Immature natural killer cell (primary cell): ENCODE data around the gene SPON1. TPM values are rescaled to one million over a fixed set of nuclear protein-coding genes. Genes with fewer than 3 reads are reported as not detected.
A peak's percentile ranks its signal among the peaks of the same experiment; 100 is the strongest.

ENCODE experiments used
- DNase-seq, 3 donors: peaks; one replicate each; pipeline ENCODE4 v3.0.0; 2022; ENCODE audit warnings: mixed read lengths in 1 of 3
- H3K27ac Mint-ChIP-seq, 6 donors: one replicate each; pipeline ENCODE4 v1.8.0; 2020; ENCODE audit warnings: mixed read lengths in 6 of 6, mild to moderate bottlenecking in 5 of 6, inconsistent platforms in 4 of 6, moderate library complexity in 3 of 6
- H3K27me3 Mint-ChIP-seq, 3 donors: one replicate each; pipeline ENCODE4 v1.8.0; 2020 to 2021; ENCODE audit warnings: low read depth in 3 of 3, mild to moderate bottlenecking in 3 of 3, mixed read lengths in 3 of 3, moderate library complexity in 3 of 3, inconsistent platforms in 1 of 3
- H3K36me3 Mint-ChIP-seq, 3 donors: one replicate each; pipeline ENCODE4 v1.8.0; 2020; ENCODE audit warnings: mixed read lengths in 3 of 3, inconsistent platforms in 2 of 3, mild to moderate bottlenecking in 2 of 3
- H3K4me1 Mint-ChIP-seq, 2 donors: one replicate each; pipeline ENCODE4 v1.8.0; 2020; ENCODE audit warnings: inconsistent platforms in 2 of 2, mild to moderate bottlenecking in 2 of 2, mixed read lengths in 2 of 2, moderate library complexity in 1 of 2
- H3K4me3 Mint-ChIP-seq, 5 donors: one replicate each; pipeline ENCODE4 v1.8.0; 2020; ENCODE audit warnings: mild to moderate bottlenecking in 5 of 5, mixed read lengths in 5 of 5, inconsistent platforms in 3 of 5, moderate library complexity in 3 of 5
- H3K9me3 Mint-ChIP-seq, 6 donors: one replicate each; pipeline ENCODE4 v1.8.0; 2020; ENCODE audit warnings: mild to moderate bottlenecking in 6 of 6, mixed read lengths in 6 of 6, inconsistent platforms in 4 of 6, moderate library complexity in 3 of 6
- polyA plus RNA-seq, 3 donors: library from polyadenylated mRNA; unstranded; fragments of 300-500 nt; fragmentation: Illumina TruSeq; gene quantifications; one replicate each; pipeline ENCODE4 v1.2.3, GENCODE V29; 2021

The SPON1 gene
- polyA plus RNA-seq, 3 donors from 2014 or later: 0.22 to 1.1 (median 0.74) TPM

GRCh38 chr11:14044916-14045315 lies 82.4 kb downstream of the SPON1 start:
- no peak for DNase-seq

GRCh38 chr11:14045417-14045816 lies 82.9 kb downstream of the SPON1 start:
- no peak for DNase-seq
- H3K27ac Mint-ChIP-seq: no peak overlapping the region
- peaks cover 0 to 8% (median 3%) of the 10 kb centered on the region in 3 donors for H3K27me3 Mint-ChIP-seq
- peaks cover 0 to 2% (median 0%) of the 10 kb centered on the region in 6 donors for H3K9me3 Mint-ChIP-seq
- H3K4me1 Mint-ChIP-seq: no peaks in the 10 kb centered on the region
- no peaks in the 10 kb centered on the region for H3K36me3 Mint-ChIP-seq
- H3K4me3 Mint-ChIP-seq: no peak overlapping the region

More at GRCh38 chr11:14044916-14045315, 82.4 kb downstream of the SPON1 start:
- Mint-ChIP-seq H3K4me1 (no peaks in the 10 kb centered on the region), H3K36me3 (no peaks in the 10 kb centered on the region), H3K27me3 (peaks cover 0 to 8% (median 3%) of the 10 kb centered on the region in 3 donors), H3K27ac (no peak overlapping the region), H3K4me3 (no peak overlapping the region), H3K9me3 (peaks cover 0 to 2% (median 0%) of the 10 kb centered on the region in 6 donors)

GRCh38 chr11:14052198-14052597 lies 89.7 kb downstream of the SPON1 start:
- peaks cover 17 to 21% of the 10 kb centered on the region in 2 donors for H3K4me1 Mint-ChIP-seq
- no peak for DNase-seq
- H3K4me3 Mint-ChIP-seq: no peak overlapping the region
- H3K9me3 Mint-ChIP-seq: no peaks in the 10 kb centered on the region
- no peaks in the 10 kb centered on the region for H3K36me3 Mint-ChIP-seq
- no peak overlapping the region for H3K27ac Mint-ChIP-seq
- peaks cover 1 to 10% (median 3%) of the 10 kb centered on the region in 3 donors for H3K27me3 Mint-ChIP-seq

GRCh38 chr11:14054116-14055107 lies 91.9 kb downstream of the SPON1 start:
- H3K4me1 Mint-ChIP-seq: peaks cover 17 to 21% of the 10 kb centered on the region in 2 donors
- H3K4me3 Mint-ChIP-seq: peak overlapping the region in 3 of 5 donors; percentile 2 to 46 (median 31)
- peaks cover 0 to 5% (median 4%) of the 10 kb centered on the region in 3 donors for H3K27me3 Mint-ChIP-seq
- DNase-seq: peak; percentile 5 to 26 (median 17)
- H3K27ac Mint-ChIP-seq: no peak overlapping the region
- no peaks in the 10 kb centered on the region for H3K9me3 Mint-ChIP-seq
- no peaks in the 10 kb centered on the region for H3K36me3 Mint-ChIP-seq

GRCh38 chr11:14055936-14056335 lies 93.4 kb downstream of the SPON1 start:
- peaks cover 0 to 4% (median 4%) of the 10 kb centered on the region in 3 donors for H3K27me3 Mint-ChIP-seq
- H3K27ac Mint-ChIP-seq: no peak overlapping the region
- H3K36me3 Mint-ChIP-seq: no peaks in the 10 kb centered on the region
- DNase-seq: no peak
- H3K9me3 Mint-ChIP-seq: no peaks in the 10 kb centered on the region
- peaks cover 17 to 21% of the 10 kb centered on the region in 2 donors for H3K4me1 Mint-ChIP-seq
- no peak overlapping the region for H3K4me3 Mint-ChIP-seq

- no peak overlapping the region for H3K27ac Mint-ChIP-seq
Measured at GRCh38 chr11:14058061-14058460, 95.5 kb downstream of the SPON1 start.

GRCh38 chr11:14059491-14059890 lies 97.0 kb downstream of the SPON1 start:
- no peak for DNase-seq
- peaks cover 0 to 4% (median 2%) of the 10 kb centered on the region in 3 donors for H3K27me3 Mint-ChIP-seq
- no peak overlapping the region for H3K27ac Mint-ChIP-seq
- H3K4me1 Mint-ChIP-seq: peaks cover 18 to 23% of the 10 kb centered on the region in 2 donors
- no peak overlapping the region for H3K4me3 Mint-ChIP-seq
- no peaks in the 10 kb centered on the region for H3K9me3 Mint-ChIP-seq
- H3K36me3 Mint-ChIP-seq: no peaks in the 10 kb centered on the region

More at GRCh38 chr11:14058061-14058460, 95.5 kb downstream of the SPON1 start:
- Mint-ChIP-seq H3K36me3 (no peaks in the 10 kb centered on the region), H3K27me3 (peaks cover 0 to 3% (median 2%) of the 10 kb centered on the region in 3 donors), H3K4me3 (no peak overlapping the region), H3K4me1 (peaks cover 17 to 21% of the 10 kb centered on the region in 2 donors), H3K9me3 (no peaks in the 10 kb centered on the region)
- DNase-seq: no peak

GRCh38 chr11:14061721-14062120 lies 99.2 kb downstream of the SPON1 start:
- DNase-seq: no peak

GRCh38 chr11:14065141-14065540 lies 102.6 kb downstream of the SPON1 start:
- Mint-ChIP-seq H3K36me3 (no peaks in the 10 kb centered on the region), H3K27ac (no peak overlapping the region), H3K4me1 (peaks cover 14 to 17% of the 10 kb centered on the region in 2 donors), H3K4me3 (peak overlapping the region in 1 of 5 donors; percentile 25), H3K27me3 (peaks cover 0 to 6% (median 1%) of the 10 kb centered on the region in 3 donors), H3K9me3 (no peaks in the 10 kb centered on the region)
- no peak for DNase-seq

More at GRCh38 chr11:14061721-14062120, 99.2 kb downstream of the SPON1 start:
- Mint-ChIP-seq H3K36me3 (no peaks in the 10 kb centered on the region), H3K4me3 (no peak overlapping the region), H3K27me3 (peaks cover 1 to 2% (median 2%) of the 10 kb centered on the region in 3 donors), H3K9me3 (no peaks in the 10 kb centered on the region), H3K4me1 (peaks cover 14 to 17% of the 10 kb centered on the region in 2 donors), H3K27ac (no peak overlapping the region)

GRCh38 chr11:14065681-14066080 lies 103.2 kb downstream of the SPON1 start:
- H3K4me1 Mint-ChIP-seq: peaks cover 14 to 17% of the 10 kb centered on the region in 2 donors
- no peaks in the 10 kb centered on the region for H3K9me3 Mint-ChIP-seq
- no peak for DNase-seq
- no peaks in the 10 kb centered on the region for H3K36me3 Mint-ChIP-seq
- peaks cover 1 to 6% (median 1%) of the 10 kb centered on the region in 3 donors for H3K27me3 Mint-ChIP-seq
- H3K27ac Mint-ChIP-seq: no peak overlapping the region
- H3K4me3 Mint-ChIP-seq: no peak overlapping the region

- no peaks in the 10 kb centered on the region for H3K9me3 Mint-ChIP-seq
- peaks cover 14 to 17% of the 10 kb centered on the region in 2 donors for H3K4me1 Mint-ChIP-seq
- no peak overlapping the region for H3K4me3 Mint-ChIP-seq
Measured at GRCh38 chr11:14067686-14068085, 105.2 kb downstream of the SPON1 start.

GRCh38 chr11:14070896-14071295 lies 108.4 kb downstream of the SPON1 start:
- Mint-ChIP-seq H3K4me1 (peaks cover 6 to 15% of the 10 kb centered on the region in 2 donors), H3K36me3 (no peaks in the 10 kb centered on the region), H3K9me3 (no peaks in the 10 kb centered on the region), H3K27me3 (peaks cover 0 to 4% (median 1%) of the 10 kb centered on the region in 3 donors), H3K4me3 (no peak overlapping the region), H3K27ac (no peak overlapping the region)
- no peak for DNase-seq

More at GRCh38 chr11:14067686-14068085, 105.2 kb downstream of the SPON1 start:
- Mint-ChIP-seq H3K27ac (no peak overlapping the region), H3K36me3 (no peaks in the 10 kb centered on the region), H3K27me3 (peaks cover 1 to 6% (median 1%) of the 10 kb centered on the region in 3 donors)
- DNase-seq: no peak

GRCh38 chr11:14073849-14074476 lies 111.4 kb downstream of the SPON1 start:
- Mint-ChIP-seq H3K9me3 (no peaks in the 10 kb centered on the region), H3K27me3 (peaks cover 0 to 4% (median 1%) of the 10 kb centered on the region in 3 donors), H3K4me1 (peaks cover 6 to 16% of the 10 kb centered on the region in 2 donors), H3K27ac (no peak overlapping the region), H3K4me3 (no peak overlapping the region), H3K36me3 (no peaks in the 10 kb centered on the region)
- no peak for DNase-seq
